HS-5 (cell line): Measurements from ENCODE around the gene SEPHS1.
A peak's percentile ranks its signal among the peaks of the same experiment; 100 is the strongest.
"Not testable (repeated sequence)": the region's sequence is repeated elsewhere in the genome, so short reads cannot be mapped to it uniquely, and the experiment has no call there.

Experiments used
- DNase-seq: peaks from one replicate; pipeline ENCODE4 v3.0.0-alpha.2; 2012; ENCODE audit warnings: low read depth

The SEPHS1 gene

DNA sequence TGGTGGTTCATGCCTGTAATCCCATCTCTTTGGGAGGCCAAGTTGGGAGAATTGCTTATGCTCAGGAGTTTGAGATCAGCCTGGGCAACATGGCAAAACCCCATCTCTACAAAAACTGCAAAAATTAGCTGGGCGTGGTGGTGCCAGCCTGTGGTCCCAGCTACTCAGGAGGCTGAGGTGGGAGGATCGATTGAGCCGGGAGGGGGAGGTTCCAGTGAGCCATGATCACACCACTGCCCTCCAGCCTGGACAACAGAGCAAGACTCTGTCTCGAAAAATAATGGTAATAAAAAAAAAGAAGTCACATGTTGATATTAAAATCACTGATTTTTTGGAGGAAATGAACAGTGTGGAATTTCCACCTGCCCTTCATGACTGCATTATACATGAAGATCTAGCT is 64.0 kb downstream of the SEPHS1 start:
- DNase-seq = no peak

DNA sequence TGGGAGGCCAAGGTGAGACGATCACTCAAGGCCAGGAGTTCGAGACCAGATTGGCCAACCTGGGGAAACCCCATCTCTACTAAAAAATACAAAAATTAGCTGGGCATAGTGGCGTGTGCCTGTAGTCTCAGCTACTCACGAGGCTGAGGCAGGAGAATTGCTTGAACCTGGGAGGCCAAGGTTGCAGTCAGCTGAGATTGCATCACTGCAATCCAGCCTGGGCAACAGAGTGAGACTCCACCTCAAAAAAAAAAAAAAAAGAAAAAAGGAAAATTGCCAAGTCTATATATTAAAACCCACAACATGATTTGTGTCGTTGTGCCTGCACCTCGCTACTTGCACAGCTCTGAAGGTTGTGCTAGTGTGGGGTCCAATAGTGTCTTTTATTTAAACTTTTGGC is 65.7 kb downstream of the SEPHS1 start:
- not testable (repeated sequence) for DNase-seq

DNA sequence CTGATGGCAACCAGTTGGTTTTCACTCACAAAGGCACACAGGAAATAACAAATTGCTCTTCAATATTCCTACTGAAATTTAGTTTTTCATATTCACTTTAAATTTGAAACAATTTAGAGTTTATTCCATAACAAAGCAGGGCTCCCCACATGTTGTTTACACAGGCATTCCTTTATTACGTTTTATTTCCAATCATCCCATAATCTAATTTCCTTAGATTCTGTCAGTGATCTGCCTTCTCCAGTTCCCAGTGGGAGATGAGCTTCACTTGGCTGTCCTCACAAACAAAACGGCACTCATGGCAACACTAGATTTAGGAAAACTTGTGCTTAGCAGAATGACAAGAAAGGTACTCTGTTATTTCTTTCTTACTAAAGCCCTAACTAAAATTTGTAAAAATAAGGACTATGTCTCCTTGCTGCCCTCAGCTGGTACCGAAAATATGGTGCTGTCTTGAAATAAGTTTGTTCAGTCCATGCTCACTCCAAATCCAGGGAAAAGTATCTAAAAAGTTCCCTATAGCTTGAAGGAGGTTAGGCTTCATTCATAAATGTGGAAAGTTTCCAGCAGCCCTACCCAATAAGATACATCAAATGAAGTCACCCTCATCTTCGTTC is 71.2 kb downstream of the SEPHS1 start:
- no peak for DNase-seq

DNA sequence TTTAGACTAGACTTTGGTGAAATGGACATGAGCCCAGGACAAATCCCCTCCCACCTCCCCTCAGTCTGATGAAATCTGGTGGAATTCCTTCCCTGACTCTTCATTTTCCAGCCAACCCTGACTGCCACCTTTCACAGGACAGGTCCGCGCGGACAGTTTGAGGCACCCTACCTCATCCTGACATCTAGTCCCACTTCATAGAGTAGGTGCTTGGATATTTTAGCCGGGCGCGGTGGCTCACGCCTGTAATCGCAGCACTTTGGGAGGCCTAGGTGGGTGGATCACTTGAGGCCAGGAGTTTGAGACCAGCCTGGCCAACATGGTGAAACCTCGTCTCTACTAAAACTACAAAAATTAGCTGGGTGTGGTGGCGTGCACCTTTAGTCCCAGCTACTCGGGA is 71.9 kb downstream of the SEPHS1 start:
- not testable (repeated sequence) for DNase-seq

DNA sequence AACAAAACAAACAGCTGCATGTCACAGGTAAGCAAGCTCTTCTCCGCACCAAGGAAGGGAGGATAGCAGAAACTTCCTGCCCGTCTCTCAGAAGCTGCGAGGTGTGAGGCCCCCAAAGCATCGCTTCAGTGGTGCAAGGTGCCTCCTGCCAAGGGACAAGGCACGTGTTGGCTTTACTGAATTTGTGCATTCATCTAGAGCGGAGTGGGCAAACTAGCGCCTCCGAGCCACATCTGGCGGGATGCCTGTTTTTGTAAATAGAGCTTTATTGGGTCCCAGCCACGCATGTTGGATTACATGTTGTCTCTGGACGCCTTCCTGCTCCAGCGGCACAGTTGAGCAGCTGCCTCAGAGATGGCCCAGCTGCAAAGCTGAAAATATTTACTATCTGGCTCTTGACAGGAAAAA is 75.9 kb downstream of the SEPHS1 start:
- no peak for DNase-seq

DNA sequence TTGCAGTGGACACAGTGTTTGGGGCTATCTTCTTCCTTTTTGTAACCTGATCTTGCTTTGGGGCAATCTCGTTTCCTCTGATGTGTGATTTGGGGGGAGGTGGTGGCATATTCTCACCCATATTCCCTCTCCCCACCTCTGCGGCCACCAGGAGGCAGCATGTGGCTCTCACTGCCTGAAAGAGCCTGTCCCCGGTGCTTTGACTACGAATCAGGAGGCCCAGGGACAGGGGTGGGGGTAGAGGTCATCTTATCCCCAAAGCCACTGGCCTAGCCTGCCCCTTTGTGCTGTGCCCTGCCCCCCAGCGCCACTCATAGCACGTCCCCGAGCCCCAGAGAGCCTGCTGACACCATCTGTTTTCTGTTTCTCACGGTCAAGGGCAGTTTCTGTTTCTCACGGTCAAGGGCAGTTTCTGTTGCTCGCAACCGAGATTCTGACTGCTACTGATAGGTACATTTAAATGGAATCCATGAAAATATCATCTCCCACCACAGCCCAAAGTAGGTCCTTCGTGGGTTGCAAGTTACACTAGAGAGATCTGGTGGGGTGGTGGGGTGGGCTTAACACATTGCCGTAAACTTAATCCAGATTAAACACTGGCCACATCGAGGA is 76.4 kb downstream of the SEPHS1 start:
- DNase-seq = no peak

DNA sequence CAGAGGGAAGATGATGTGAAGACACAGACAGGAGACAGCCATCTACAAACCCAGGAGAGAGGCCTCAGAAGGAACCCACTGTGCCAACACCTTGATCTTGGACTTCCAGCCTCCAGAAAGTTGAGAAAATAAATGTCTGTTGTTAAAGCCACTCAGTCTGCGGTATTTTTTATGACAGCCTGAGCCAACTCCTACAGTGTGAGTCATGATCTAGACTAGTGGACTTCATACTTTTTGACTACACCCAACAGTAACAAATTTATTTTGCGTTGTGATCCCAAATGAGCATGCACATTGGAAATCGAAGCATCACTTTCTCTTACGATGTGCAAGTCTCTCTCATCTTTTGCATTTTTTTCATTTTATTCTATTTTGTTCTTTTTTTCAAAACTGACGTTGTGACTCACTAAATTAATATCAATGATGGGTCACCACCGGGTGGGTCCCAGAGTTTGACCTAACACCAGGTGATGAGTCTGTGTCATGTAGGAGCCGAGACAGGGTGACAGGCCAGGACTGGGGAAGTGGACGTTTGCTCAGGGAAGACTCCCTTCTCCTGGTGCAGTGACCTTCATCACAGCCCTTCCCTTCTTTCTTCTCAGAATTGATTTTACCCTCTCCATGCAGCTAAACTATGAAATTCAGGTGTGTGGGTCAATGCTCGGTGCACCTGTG is 77.1 kb downstream of the SEPHS1 start:
- DNase-seq = peak; percentile 2

DNA sequence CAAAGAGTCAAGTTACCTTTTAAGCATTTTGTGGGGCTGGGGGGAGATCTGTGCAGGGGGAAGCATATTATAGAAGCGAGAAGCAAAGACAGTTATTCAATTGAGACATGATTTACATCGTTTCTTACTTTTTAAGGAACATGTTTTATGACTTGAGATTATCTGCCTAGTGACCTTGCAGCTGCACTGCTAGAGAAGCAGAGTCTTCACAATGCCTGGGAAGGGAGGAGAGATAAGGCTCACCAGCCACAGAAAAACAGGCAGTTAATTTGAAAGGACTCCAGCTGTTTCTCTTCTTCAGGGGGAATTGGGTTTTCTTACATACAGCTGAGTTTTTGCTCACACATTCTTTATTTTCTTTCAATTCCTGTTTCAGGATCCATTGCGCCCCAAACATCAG is 79.3 kb downstream of the SEPHS1 start:
- DNase-seq = no peak

DNA sequence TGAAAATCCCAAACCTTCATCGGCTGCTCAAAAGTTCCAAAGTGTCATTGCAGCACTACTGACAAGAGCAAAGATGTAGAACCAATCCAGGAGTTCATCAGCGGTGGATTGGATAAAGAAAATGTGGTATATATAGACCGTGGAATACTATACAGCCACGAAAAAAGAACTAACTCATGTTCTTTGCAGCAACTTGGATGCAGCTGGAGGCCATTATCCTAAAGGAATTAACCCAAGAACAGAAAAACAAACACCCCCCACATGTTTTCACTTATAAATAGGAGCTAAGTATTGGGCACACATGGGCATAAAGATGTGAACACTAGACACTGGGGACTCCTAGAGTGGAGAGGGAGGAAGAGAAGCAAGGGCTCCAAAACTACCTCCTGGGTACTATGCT is 79.8 kb downstream of the SEPHS1 start:
- no peak for DNase-seq
